Stomach (tissue), 19 donors: ENCODE results near the gene TSPY10. TPM values are rescaled to one million over a fixed set of nuclear protein-coding genes. Genes with fewer than 3 reads are reported as not detected.
"Not testable (repeated sequence)": the region's sequence is repeated elsewhere in the genome, so short reads cannot be mapped to it uniquely, and the experiment has no call there.

Experiments used
- DNase-seq, 2 donors: peaks; one replicate each; pipeline versions ENCODE4 v3.0.0 to v3.0.0-alpha.2; 2013 to 2019
- H3K27ac ChIP-seq, 5 donors: fragments of 200-600 bp in 4 of 5; sonication (generic) in 4 of 5; one replicate each; pipeline ENCODE4 v1.5.1; 2013 to 2019; ENCODE audit warnings: mild to moderate bottlenecking in 1 of 5, moderate library complexity in 1 of 5
- H3K27me3 ChIP-seq, 3 donors: fragments of 200-600 bp; sonication (generic); one replicate each; pipeline ENCODE4 v1.5.1; 2017 to 2019; ENCODE audit warnings: mixed run types in 1 of 3
- H3K36me3 ChIP-seq, 4 donors: fragments of 200-600 bp; sonication (generic); 1 replicate in 3 of 4; 2 replicates in 1 of 4; pipeline ENCODE4 v1.5.1; 2016 to 2019
- H3K4me1 ChIP-seq, 4 donors: fragments of 200-600 bp; sonication (generic); one replicate each; pipeline ENCODE4 v1.5.1; 2016 to 2019
- H3K4me3 ChIP-seq, 4 donors: fragments of 200-600 bp; sonication (generic) in 3 of 4; one replicate each; pipeline ENCODE4 v1.5.1; 2016 to 2019; ENCODE audit warnings: mild to moderate bottlenecking in 1 of 4
- H3K9me3 ChIP-seq, 4 donors: fragments of 200-600 bp; sonication (generic); one replicate each; pipeline ENCODE4 v1.5.1; 2016 to 2019
- WGBS, 5 donors: extraction: QIAGEN DNeasy Blood & Tissue Kit in 3 of 5; methylation state at CpG; one replicate each; pipeline versions ENCODE4 v1.1.5 to v1.1.7; 2013 to 2018; 5-methylcytosine and 5-hydroxymethylcytosine counted together
- intact Hi-C: fragments of 100-400 bp; cut with DNase I; formaldehyde crosslinking; loops from one replicate; pipeline ENCODE4 v1.15.1; 2023; ENCODE audit warnings: low total_unique reads
- long read RNA-seq, 10 donors: transcript quantifications; one replicate each; lab custom pipeline, GENCODE V29; 2026
- polyA plus RNA-seq, 3 donors: library from polyadenylated mRNA; stranded (reverse); fragments of 200-250 nt; gene quantifications; one replicate each; pipeline ENCODE4 v1.2.3, GENCODE V29; 2013
- total RNA-seq, 5 donors: library from RNA; depleted of rRNA; stranded (reverse); fragments of >200 nt; gene quantifications; one replicate each; pipeline versions ENCODE4 v1.1.0 to v1.2.3, GENCODE V29; 2014 to 2016
- donor health status: healthy with polysubstance abuse.
- donor health status: Bipolar disorder and iron deficiency.
- donor health status: healthy.

TSPY10 gene
- total RNA-seq (not detected), polyA plus RNA-seq (not detected)
- long read RNA-seq, donor 1 = 0 reads
- long read RNA-seq, donor 2 = 0 reads
- long read RNA-seq, donor 3 = 0 reads
- long read RNA-seq, donor 4 = 0 reads
- long read RNA-seq, donor 5 = 0 reads
- long read RNA-seq, donor 6 = 0 reads
- long read RNA-seq, donor 7 = 0 reads
- long read RNA-seq, donor 8 = 0 reads
- long read RNA-seq, donor 9 = 0 reads
- long read RNA-seq, donor 10 = 0 reads

GRCh38 chrY:9527580-9527979, at the start of gene TSPY10:
TSS of gene TSPY10 (plus strand) at chrY:9527880. CDS start at chrY:9527926, 46 bp downstream.
- H3K27me3 ChIP-seq, DNase-seq, H3K27ac ChIP-seq, intact Hi-C loops, H3K4me3 ChIP-seq, H3K4me1 ChIP-seq, H3K36me3 ChIP-seq, H3K9me3 ChIP-seq: not testable (repeated sequence)
- no CpG with 5 or more reads among the region's 26 CpGs for WGBS, 5 donors

- H3K4me1 ChIP-seq, DNase-seq, H3K4me3 ChIP-seq, H3K9me3 ChIP-seq, intact Hi-C loops, H3K27me3 ChIP-seq, H3K36me3 ChIP-seq, H3K27ac ChIP-seq: not testable (repeated sequence)
- WGBS, 5 donors = no CpG with 5 or more reads among the region's 26 CpGs
These were observed 40.7 kb upstream of the TSPY10 start, which contains the start of gene TSPY9 for GRCh38 chrY:9486967-9487366. TSS of gene TSPY9 (plus strand) at chrY:9487267. CDS start at chrY:9487313, 46 bp downstream.

GRCh38 chrY:9504396-9504795, 23.3 kb upstream of the TSPY10 start:
- intact Hi-C loops, H3K4me1 ChIP-seq, H3K27me3 ChIP-seq, H3K9me3 ChIP-seq, H3K36me3 ChIP-seq, DNase-seq, H3K27ac ChIP-seq, H3K4me3 ChIP-seq: not testable (repeated sequence)
- 50 to 73% (median 73%) methylated on average over 2 of the region's 6 CpGs; no CpG with 5 or more reads in 2 of the 5 donors for WGBS, 5 donors

GRCh38 chrY:9516287-9516686, 11.4 kb upstream of the TSPY10 start:
- H3K36me3 ChIP-seq, intact Hi-C loops, H3K27me3 ChIP-seq, H3K27ac ChIP-seq, H3K4me1 ChIP-seq, DNase-seq, H3K9me3 ChIP-seq, H3K4me3 ChIP-seq: not testable (repeated sequence)
- 86 to 87% (median 86%) methylated on average over 6 to 7 of the region's 12 CpGs; no CpG with 5 or more reads in 2 of the 5 donors for WGBS, 5 donors

Other genes starting within 250 kb of the TSPY10 start
- gene TSPY4, start 190.4 kb upstream of the TSPY10 start, total RNA-seq = not detected
- not detected for gene TSPY4, start 190.4 kb upstream of the TSPY10 start, polyA plus RNA-seq
- not detected for gene TSPY8, start 170.1 kb upstream of the TSPY10 start, total RNA-seq
- gene TSPY8, start 170.1 kb upstream of the TSPY10 start, polyA plus RNA-seq = not detected
- gene TSPY3, start 129.5 kb upstream of the TSPY10 start, total RNA-seq = not detected
- gene TSPY3, start 129.5 kb upstream of the TSPY10 start, polyA plus RNA-seq = not detected
- gene TSPY1, start 60.9 kb upstream of the TSPY10 start, total RNA-seq = not detected
- gene TSPY1, start 60.9 kb upstream of the TSPY10 start, polyA plus RNA-seq = not detected
- not detected for gene TSPY9, start 40.6 kb upstream of the TSPY10 start, total RNA-seq
- not detected for gene TSPY9, start 40.6 kb upstream of the TSPY10 start, polyA plus RNA-seq